Activated naive CD4-positive, alpha-beta T cell treated with anti-CD3 and anti-CD28 coated beads, Interleukin-2, amount 50 U/mL, for 72 hours (primary cell): ENCODE data around the gene BNIP5. TPM values are rescaled to one million over a fixed set of nuclear protein-coding genes. Genes with fewer than 3 reads are reported as not detected.

Experiments used
- ATAC-seq, 2 donors: fragments of 150-1000 bp; cut with Tn5 transposase; 2 replicates each; pipeline ENCODE4 v1.10.0; 2021; ENCODE audit warnings: mild to moderate bottlenecking in 2 of 2, moderate library complexity in 2 of 2
- DNase-seq, 2 donors: peaks; one replicate each; pipeline ENCODE4 v3.0.0; 2021 to 2022; ENCODE audit warnings: low spot score in 2 of 2
- H3K27ac Mint-ChIP-seq, 2 donors: one replicate each; pipeline ENCODE4 v1.8.0; 2022; ENCODE audit warnings: mild to moderate bottlenecking in 2 of 2, mixed read lengths in 2 of 2
- H3K36me3 Mint-ChIP-seq, 2 donors: one replicate each; pipeline ENCODE4 v1.8.0; 2022; ENCODE audit warnings: mixed read lengths in 2 of 2
- H3K9me3 Mint-ChIP-seq, 2 donors: one replicate each; pipeline ENCODE4 v1.8.0; 2022; ENCODE audit warnings: mixed read lengths in 2 of 2
- total RNA-seq, 2 donors: library from RNA; stranded (reverse); gene quantifications; one replicate each; pipeline ENCODE4 v1.2.3, GENCODE V29; 2022

The BNIP5 gene
- total RNA-seq, 2 donors from 2014 or later, result not detected

GRCh38 chr6:36319436-36319762, 17.3 kb downstream of the BNIP5 start:
- DNase-seq (no peak), ATAC-seq (no peak)
- Mint-ChIP-seq H3K9me3 (no peaks in the 10 kb centered on the region), H3K27ac (no peak overlapping the region), H3K36me3 (no peaks in the 10 kb centered on the region)

DNA sequence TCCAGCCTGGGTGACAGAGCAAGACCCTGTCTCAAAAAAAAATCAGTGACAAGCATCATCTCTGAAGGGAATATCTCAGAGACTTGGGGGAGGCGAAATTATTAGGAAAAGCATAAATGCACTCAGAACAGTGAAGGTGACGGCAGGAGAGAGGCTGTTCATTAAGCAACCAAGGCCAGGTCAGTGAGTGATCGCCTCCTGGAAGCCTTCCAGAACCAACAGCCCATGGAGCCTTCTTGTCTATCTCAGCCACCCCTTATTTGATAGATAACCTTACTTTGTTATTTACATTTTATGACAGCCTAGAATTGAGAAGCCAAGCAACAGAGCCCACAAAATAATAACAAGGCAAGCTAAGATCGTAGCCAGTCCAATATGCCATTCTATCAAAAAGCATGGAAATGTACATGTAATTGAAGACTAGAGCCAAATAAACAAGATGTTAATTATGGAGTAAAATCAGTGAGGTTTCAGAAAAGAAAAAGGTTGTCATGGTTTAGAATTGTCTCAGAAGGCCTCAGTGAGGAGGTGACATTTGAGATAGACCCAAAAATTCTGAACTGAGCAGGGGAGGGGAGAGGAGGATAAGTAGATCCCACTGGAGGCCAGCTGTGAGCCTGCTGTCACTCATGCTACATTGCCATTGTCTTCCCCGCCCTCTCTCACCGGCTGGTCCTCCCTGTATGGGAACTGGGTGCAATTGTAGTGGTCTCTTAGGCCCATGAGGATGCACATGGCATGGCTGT, 17.8 kb downstream of the BNIP5 start:
- ATAC-seq, result no peak

DNA sequence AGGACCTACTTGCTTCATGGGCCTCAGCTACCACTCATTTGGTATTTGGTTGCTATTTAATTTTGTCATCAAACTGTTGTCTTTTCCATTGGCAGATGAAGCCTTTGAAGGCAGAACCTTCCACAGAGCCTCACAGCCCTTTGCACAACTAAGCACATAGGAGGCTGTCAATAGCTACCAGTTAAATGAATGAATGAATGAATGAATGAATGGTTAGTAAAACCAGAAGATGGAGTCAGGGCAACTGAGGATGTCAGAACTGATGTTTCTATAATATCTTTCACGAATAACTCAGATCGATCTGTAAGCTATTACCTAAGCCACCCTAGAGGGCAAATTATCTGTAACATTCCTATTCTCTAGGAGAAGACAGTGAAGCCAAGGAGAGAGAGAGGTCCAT, 19.1 kb downstream of the BNIP5 start:
- DNase-seq (no peak), ATAC-seq (no peak)
- Mint-ChIP-seq H3K9me3 (no peaks in the 10 kb centered on the region), H3K27ac (no peak overlapping the region), H3K36me3 (no peaks in the 10 kb centered on the region)

More for the DNA sequence above, 17.8 kb downstream of the BNIP5 start:
- no peak for DNase-seq
- no peak overlapping the region for H3K27ac Mint-ChIP-seq
- H3K36me3 Mint-ChIP-seq, result no peaks in the 10 kb centered on the region
- H3K9me3 Mint-ChIP-seq, result no peaks in the 10 kb centered on the region

GRCh38 chr6:36315921-36316320, 20.8 kb downstream of the BNIP5 start:
- H3K27ac Mint-ChIP-seq, result peak overlapping the region in 1 of 2 donors; percentile 81
- no peaks in the 10 kb centered on the region for H3K9me3 Mint-ChIP-seq
- H3K36me3 Mint-ChIP-seq, result no peaks in the 10 kb centered on the region
- ATAC-seq (no peak), DNase-seq (no peak)

DNA sequence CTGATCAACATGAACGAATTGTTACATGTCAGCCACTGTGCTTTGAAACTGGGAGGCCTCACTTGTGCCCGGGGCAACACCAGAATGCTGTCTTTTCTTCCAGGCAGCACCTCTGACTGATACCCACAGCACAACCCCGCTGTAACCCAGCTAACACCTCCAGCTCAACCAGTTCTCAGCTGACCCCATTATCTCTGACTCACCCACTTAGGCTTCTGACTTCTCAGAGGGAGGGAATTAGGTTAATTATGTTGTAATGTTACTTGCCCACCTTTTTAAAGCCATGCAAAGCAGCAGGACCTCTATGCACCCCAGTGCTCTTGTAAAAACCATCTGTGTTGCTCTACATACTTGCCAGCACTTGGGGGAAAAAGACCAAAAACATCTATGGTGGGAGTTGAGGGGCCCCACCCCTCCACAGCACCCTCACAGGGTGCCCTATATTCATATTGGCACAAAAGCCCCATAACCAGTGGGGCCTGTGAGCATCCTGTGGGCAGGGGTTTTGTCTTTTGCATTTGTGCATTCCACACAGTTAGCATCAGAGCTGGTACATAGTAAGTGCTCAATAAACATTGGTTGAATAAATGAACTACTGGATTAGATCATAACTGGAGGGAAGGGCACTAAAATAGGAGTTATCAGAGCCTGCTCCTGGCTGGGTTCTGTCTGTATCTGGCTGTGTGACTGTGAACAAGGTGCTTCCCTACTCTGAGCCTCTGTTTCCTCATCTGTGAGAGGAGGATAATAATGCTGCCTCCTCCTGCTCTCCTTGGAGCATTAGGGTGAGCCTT, 22.3 kb downstream of the BNIP5 start:
- ATAC-seq (no peak), DNase-seq (no peak)
- H3K36me3 Mint-ChIP-seq, result no peaks in the 10 kb centered on the region
- no peak overlapping the region for H3K27ac Mint-ChIP-seq
- no peaks in the 10 kb centered on the region for H3K9me3 Mint-ChIP-seq

DNA sequence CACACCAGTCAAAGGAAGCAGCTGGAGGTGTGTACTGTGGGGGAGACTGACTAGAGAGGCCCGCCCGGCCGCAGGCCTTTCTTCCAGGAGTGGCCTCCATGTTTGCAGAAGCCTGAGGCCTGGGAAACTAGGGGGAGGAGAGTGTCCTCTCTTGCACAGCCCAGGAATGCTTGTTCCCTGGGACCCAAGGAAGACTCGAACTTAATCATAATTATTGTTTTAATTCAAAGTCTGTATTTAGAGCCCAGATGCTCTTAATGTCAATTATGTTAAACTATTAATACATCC, 23.1 kb downstream of the BNIP5 start:
- no peak overlapping the region for H3K27ac Mint-ChIP-seq
- H3K36me3 Mint-ChIP-seq, result no peaks in the 10 kb centered on the region
- ATAC-seq, result no peak
- no peak for DNase-seq
- no peaks in the 10 kb centered on the region for H3K9me3 Mint-ChIP-seq

GRCh38 chr6:36312854-36313648, 23.6 kb downstream of the BNIP5 start:
- no peaks in the 10 kb centered on the region for H3K9me3 Mint-ChIP-seq
- no peaks in the 10 kb centered on the region for H3K36me3 Mint-ChIP-seq
- ATAC-seq, result no peak
- no peak for DNase-seq
- H3K27ac Mint-ChIP-seq, result no peak overlapping the region

DNA sequence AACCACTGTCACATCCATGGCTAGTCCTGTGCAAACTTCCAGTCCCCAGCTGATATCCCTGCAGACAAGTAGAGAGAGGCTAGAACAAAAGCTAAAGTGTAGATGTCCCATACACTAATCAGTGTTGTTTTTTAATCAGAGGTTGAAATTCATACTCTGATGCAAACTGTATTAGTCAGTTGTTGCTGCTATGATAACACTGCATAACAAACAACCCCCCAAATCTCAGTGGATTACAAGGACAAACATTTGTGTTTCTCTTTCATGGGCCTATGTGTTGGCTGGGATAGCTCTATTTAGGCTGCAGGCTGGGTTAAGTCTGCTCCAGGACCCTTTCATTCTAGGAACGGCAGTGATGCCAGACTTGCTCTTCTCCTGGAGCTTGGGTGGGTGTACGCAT, 26.8 kb downstream of the BNIP5 start:
- no peaks in the 10 kb centered on the region for H3K9me3 Mint-ChIP-seq
- no peak overlapping the region for H3K27ac Mint-ChIP-seq
- no peaks in the 10 kb centered on the region for H3K36me3 Mint-ChIP-seq
- DNase-seq (no peak), ATAC-seq (no peak)

DNA sequence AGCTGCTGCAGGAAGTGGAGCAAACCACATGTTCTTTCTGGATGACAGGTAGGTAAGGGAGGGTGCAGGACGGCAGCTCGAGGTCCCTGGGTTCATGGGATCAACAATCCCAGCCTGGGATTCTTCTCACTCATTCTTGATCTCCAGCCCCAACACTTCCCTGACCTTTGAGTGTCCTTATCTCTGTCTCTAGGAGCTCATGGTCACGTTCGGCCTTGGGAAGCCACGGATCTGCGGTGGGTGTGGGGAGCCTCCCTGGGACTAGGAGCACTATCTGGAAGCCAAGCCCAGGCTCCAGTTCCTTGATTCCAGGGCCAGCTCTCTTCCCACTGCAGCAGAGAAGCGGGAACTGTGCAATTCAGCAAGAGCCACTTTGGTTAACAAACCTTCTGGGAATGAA, 27.5 kb downstream of the BNIP5 start:
- ATAC-seq, result no peak
- Mint-ChIP-seq H3K27ac (no peak overlapping the region), H3K36me3 (no peaks in the 10 kb centered on the region), H3K9me3 (no peaks in the 10 kb centered on the region)
- no peak for DNase-seq

DNA sequence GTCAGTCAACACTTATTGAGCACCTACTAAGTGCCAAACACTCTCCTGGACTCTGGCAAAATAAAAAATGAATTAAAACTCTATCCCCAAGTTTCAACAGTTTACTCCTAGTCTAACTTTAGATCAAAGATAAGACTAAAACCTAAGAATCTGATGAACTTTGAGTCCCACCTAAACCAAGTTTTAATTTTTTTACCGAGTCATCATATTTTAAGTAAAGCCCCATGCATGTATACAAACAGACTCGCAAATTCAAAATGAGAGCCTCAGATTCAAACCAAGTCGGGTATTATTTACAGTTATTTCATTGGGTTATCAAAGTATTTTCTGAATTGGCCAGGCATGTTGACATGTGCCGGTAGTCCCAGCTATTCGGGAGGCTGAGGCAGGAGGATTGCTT, 28.2 kb downstream of the BNIP5 start:
- Mint-ChIP-seq H3K9me3 (no peaks in the 10 kb centered on the region), H3K27ac (no peak overlapping the region), H3K36me3 (no peaks in the 10 kb centered on the region)
- ATAC-seq (no peak), DNase-seq (no peak)

GRCh38 chr6:36306375-36306774, 30.3 kb downstream of the BNIP5 start:
- DNase-seq, result no peak
- no peaks in the 10 kb centered on the region for H3K9me3 Mint-ChIP-seq
- no peak for ATAC-seq
- H3K36me3 Mint-ChIP-seq, result no peaks in the 10 kb centered on the region
- H3K27ac Mint-ChIP-seq, result no peak overlapping the region

DNA sequence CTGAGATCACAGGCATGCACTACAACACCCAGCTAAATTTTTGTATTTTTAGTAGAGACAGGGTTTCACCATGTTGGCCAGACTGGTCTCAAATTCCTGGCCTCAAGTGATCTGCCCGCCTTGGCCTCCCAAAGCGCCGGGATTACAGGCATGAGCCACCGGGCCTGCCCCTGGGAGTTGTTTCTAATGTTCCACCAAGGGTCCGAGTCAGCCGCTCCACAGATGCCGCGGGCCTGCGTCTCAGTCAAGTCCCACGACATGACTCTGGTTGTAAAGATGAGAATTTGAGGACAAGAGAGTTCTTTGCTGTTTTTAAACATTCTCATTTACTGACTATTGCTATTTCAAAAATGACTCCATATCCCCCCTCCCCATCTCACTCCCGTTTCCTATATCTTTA, 30.8 kb downstream of the BNIP5 start:
- Mint-ChIP-seq H3K9me3 (no peaks in the 10 kb centered on the region), H3K36me3 (no peaks in the 10 kb centered on the region), H3K27ac (no peak overlapping the region)
- no peak for DNase-seq
- ATAC-seq, result no peak

DNA sequence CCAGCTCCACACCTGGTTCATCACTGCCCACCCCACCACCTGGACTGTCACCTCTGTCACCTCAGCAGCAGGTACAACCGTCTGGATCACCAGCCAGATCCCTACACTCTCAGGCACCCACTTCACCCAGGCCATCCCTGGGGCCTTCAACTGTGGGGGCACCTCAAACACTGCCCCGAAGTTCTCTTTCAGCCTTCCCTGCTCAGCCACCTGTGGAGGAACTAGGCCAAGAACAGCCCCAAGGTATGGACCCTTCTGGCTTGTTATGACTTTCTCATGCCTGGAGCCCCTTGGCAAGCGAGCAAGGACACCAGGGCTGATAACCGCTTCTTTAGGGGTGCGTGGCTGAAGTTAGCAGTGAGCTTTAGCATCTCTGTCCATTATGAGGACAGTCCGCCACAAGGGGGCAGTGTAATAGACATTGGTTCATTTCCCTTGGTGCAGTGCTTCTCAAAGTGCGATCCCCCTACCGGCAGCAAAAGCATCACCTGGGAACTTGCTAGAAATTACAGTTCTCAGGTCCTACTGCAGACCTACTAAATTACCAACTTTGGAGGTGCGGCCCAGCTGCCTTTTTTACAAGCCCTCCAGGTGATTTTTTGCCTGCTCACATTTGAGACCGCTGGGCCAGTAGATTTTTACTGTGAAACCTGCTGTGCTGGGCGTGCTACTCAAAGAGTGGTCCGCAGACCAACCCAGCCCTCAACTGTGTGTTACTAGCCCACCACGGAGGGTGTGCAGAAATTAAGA, 34.3 kb downstream of the BNIP5 start:
- ATAC-seq (peak; percentile 98), DNase-seq (peak; percentile 78 to 98)
- no peaks in the 10 kb centered on the region for H3K36me3 Mint-ChIP-seq
- peak overlapping the region in 1 of 2 donors; percentile 28 for H3K27ac Mint-ChIP-seq
- no peaks in the 10 kb centered on the region for H3K9me3 Mint-ChIP-seq

GRCh38 chr6:36301781-36302180, 34.9 kb downstream of the BNIP5 start:
- ATAC-seq (peak in 1 of 2 donors; percentile 3), DNase-seq (no peak)
- Mint-ChIP-seq H3K27ac (no peak overlapping the region), H3K9me3 (no peaks in the 10 kb centered on the region), H3K36me3 (no peaks in the 10 kb centered on the region)

GRCh38 chr6:36301085-36301658, 35.5 kb downstream of the BNIP5 start:
- Mint-ChIP-seq H3K36me3 (no peaks in the 10 kb centered on the region), H3K9me3 (no peaks in the 10 kb centered on the region), H3K27ac (no peak overlapping the region)
- no peak for ATAC-seq
- DNase-seq, result no peak

GRCh38 chr6:36298027-36298426, 38.7 kb downstream of the BNIP5 start:
- ATAC-seq, result no peak
- H3K27ac Mint-ChIP-seq, result peak overlapping the region in 1 of 2 donors; percentile 26
- DNase-seq, result no peak
- no peaks in the 10 kb centered on the region for H3K9me3 Mint-ChIP-seq
- no peaks in the 10 kb centered on the region for H3K36me3 Mint-ChIP-seq

- DNase-seq (no peak), ATAC-seq (no peak)
- no peaks in the 10 kb centered on the region for H3K9me3 Mint-ChIP-seq
- no peaks in the 10 kb centered on the region for H3K36me3 Mint-ChIP-seq
- peak overlapping the region in 1 of 2 donors; percentile 26 for H3K27ac Mint-ChIP-seq
Observed at GRCh38 chr6:36297511-36297910, 39.2 kb downstream of the BNIP5 start.
